OCI-LY1 (cell line): ENCODE results near the gene HAX1.
"Not testable (repeated sequence)": the region's sequence is repeated elsewhere in the genome, so short reads cannot be mapped to it uniquely, and the experiment has no call there.

Source experiments
- H2AFZ ChIP-seq: fragments of 200-600 bp; sonication (generic), shearing (Covaris generic); 2 replicates; pipeline ENCODE4 v1.6.0; 2014; ENCODE audit warnings: antibody characterized with exemption, mild to moderate bottlenecking, low read length
- H3F3A ChIP-seq: fragments of 200-600 bp; sonication (generic), shearing (Covaris generic); 2 replicates; pipeline ENCODE4 v1.6.0; 2014; ENCODE audit warnings: mild to moderate bottlenecking, antibody characterized with exemption, low read length, moderate library complexity; ENCODE audit not compliant: insufficient read depth
- H3K27ac ChIP-seq: fragments of 200-600 bp; sonication (generic); 2 replicates; pipeline ENCODE4 v1.5.1; 2014; ENCODE audit warnings: low read length, mixed run types, mild to moderate bottlenecking, low read depth; ENCODE audit not compliant: poor library complexity, severe bottlenecking
- H3K27me3 ChIP-seq: fragments of 200-600 bp; sonication (generic); 2 replicates; pipeline ENCODE4 v1.6.0; 2014; ENCODE audit warnings: antibody characterized with exemption, mild to moderate bottlenecking, low read length, moderate library complexity; ENCODE audit not compliant: insufficient read depth
- H3K36me3 ChIP-seq: fragments of 200-600 bp; sonication (generic); 2 replicates; pipeline ENCODE4 v1.6.1; 2014; ENCODE audit warnings: mild to moderate bottlenecking, antibody characterized with exemption, low read length, moderate library complexity, mixed read lengths; ENCODE audit not compliant: insufficient read depth
- H3K4me1 ChIP-seq: fragments of 200-600 bp; sonication (generic); 2 replicates; pipeline ENCODE4 v1.5.1; 2014; ENCODE audit warnings: mild to moderate bottlenecking, low read length, moderate library complexity; ENCODE audit not compliant: insufficient read depth, severe bottlenecking
- H3K4me2 ChIP-seq: fragments of 200-600 bp; sonication (generic), shearing (Covaris generic); 2 replicates; pipeline ENCODE4 v1.6.1; 2014; ENCODE audit warnings: low read length
- H3K4me3 ChIP-seq: fragments of 200-600 bp; sonication (generic); 2 replicates; pipeline ENCODE4 v1.5.1; 2014; ENCODE audit warnings: low read length, low read depth, mild to moderate bottlenecking, mixed read lengths; ENCODE audit not compliant: poor library complexity, severe bottlenecking
- H3K79me2 ChIP-seq: fragments of 200-600 bp; shearing (Covaris generic); 2 replicates; pipeline ENCODE4 v1.6.1; 2016; ENCODE audit warnings: mixed run types, low read length, mixed read lengths; ENCODE audit not compliant: insufficient read depth
- H3K9ac ChIP-seq: fragments of 200-600 bp; sonication (generic), shearing (Covaris generic); 2 replicates; pipeline ENCODE4 v1.6.1; 2014; ENCODE audit warnings: mild to moderate bottlenecking, low read length, mixed read lengths
- H3K9me2 ChIP-seq: fragments of 200-600 bp; sonication (generic), shearing (Covaris generic); 2 replicates; pipeline ENCODE4 v1.6.1; 2014; ENCODE audit warnings: low read depth, mild to moderate bottlenecking, low read length, mixed read lengths
- H3K9me3 ChIP-seq: fragments of 200-600 bp; shearing (Covaris generic); 2 replicates; pipeline ENCODE4 v1.6.1; 2014; ENCODE audit warnings: low read length, mixed read lengths
- H4K20me1 ChIP-seq: fragments of 200-600 bp; sonication (generic), shearing (Covaris generic); 2 replicates; pipeline ENCODE4 v1.6.0; 2016; ENCODE audit warnings: mild to moderate bottlenecking, low read length; ENCODE audit not compliant: insufficient read depth
- CTCF ChIP-seq: fragments of 200-600 bp; sonication (generic), shearing (Covaris generic); IDR thresholded peaks from 2 replicates; pipeline ENCODE4 v1.5.1; 2017; ENCODE audit warnings: mild to moderate bottlenecking, antibody characterized with exemption, low read length, moderate library complexity, mixed read lengths
- EZH2 ChIP-seq: fragments of 200-600 bp; sonication (generic), shearing (Covaris generic); IDR thresholded peaks from 2 replicates; pipeline ENCODE4 v1.8.0; 2017; ENCODE audit warnings: borderline replicate concordance, mixed run types, mild to moderate bottlenecking, antibody characterized with exemption, low read length, moderate library complexity, mixed read lengths

The HAX1 gene

GRCh38 chr1:154320882-154321608 is 48.6 kb downstream of the HAX1 start, which contains the start of gene AQP10:
AQP10 (plus strand) TSS chr1:154321093; CDS start chr1:154321156, 63 bp downstream.
- Histone ChIP-seq H3F3A (no peaks in the 10 kb centered on the region), H3K79me2 (no peaks in the 10 kb centered on the region), H3K4me2 (no peak within 1 kb of the TSS), H3K27ac (no peak within 1 kb of the TSS), H3K9me2 (no peaks in the 10 kb centered on the region), H2AFZ (no peak within 1 kb of the TSS), H3K4me3 (no peak within 1 kb of the TSS), H3K9me3 (peaks cover 8% of the 10 kb centered on the region; the same call in 1 of the 2 replicates), H3K36me3 (no peaks in the 10 kb centered on the region; the same call in 1 of the 2 replicates), H3K4me1 (peaks cover 5% of the 10 kb centered on the region), H3K9ac (no peak within 1 kb of the TSS), H3K27me3 (no peaks in the 10 kb centered on the region; the same call in 1 of the 2 replicates), H4K20me1 (no peaks in the 10 kb centered on the region)
- TF ChIP-seq EZH2 (no peak), CTCF (no peak)

- H3K4me2 ChIP-seq, H3K4me3 ChIP-seq, H3F3A ChIP-seq, H3K27me3 ChIP-seq, H2AFZ ChIP-seq, H3K9me2 ChIP-seq, H3K9ac ChIP-seq, H3K9me3 ChIP-seq, H4K20me1 ChIP-seq, H3K79me2 ChIP-seq, H3K27ac ChIP-seq, H3K36me3 ChIP-seq: not testable (repeated sequence)
- peaks cover 10% of the 10 kb centered on the region for H3K4me1 ChIP-seq
These were observed 49.1 kb downstream of the HAX1 start for GRCh38 chr1:154321609-154321934.

GRCh38 chr1:154323493-154323892 is 51.1 kb downstream of the HAX1 start:
- H3F3A ChIP-seq, result no peaks in the 10 kb centered on the region
- no peaks in the 10 kb centered on the region for H3K9me3 ChIP-seq
- no peak overlapping the region for H2AFZ ChIP-seq
- no peaks in the 10 kb centered on the region for H3K79me2 ChIP-seq
- H3K27ac ChIP-seq, result no peak overlapping the region
- H3K9ac ChIP-seq, result no peak overlapping the region
- H3K27me3 ChIP-seq, result no peaks in the 10 kb centered on the region; the same call in 1 of the 2 replicates
- peaks cover 20% of the 10 kb centered on the region for H3K4me1 ChIP-seq
- no peak overlapping the region for H3K4me3 ChIP-seq
- H3K36me3 ChIP-seq, result no peaks in the 10 kb centered on the region
- H3K9me2 ChIP-seq, result no peaks in the 10 kb centered on the region
- H3K4me2 ChIP-seq, result no peak overlapping the region
- H4K20me1 ChIP-seq, result no peaks in the 10 kb centered on the region
- TF ChIP-seq EZH2 (no peak), CTCF (no peak)

- TF ChIP-seq EZH2 (no peak), CTCF (no peak)
- Histone ChIP-seq H3K4me1 (peaks cover 24% of the 10 kb centered on the region), H3K27me3 (peaks cover 2% of the 10 kb centered on the region; the same call in 1 of the 2 replicates), H3K9me3 (no peaks in the 10 kb centered on the region), H4K20me1 (no peaks in the 10 kb centered on the region), H3K9ac (no peak overlapping the region), H3K36me3 (no peaks in the 10 kb centered on the region), H3K27ac (no peak overlapping the region), H2AFZ (no peak overlapping the region), H3F3A (no peaks in the 10 kb centered on the region), H3K79me2 (no peaks in the 10 kb centered on the region), H3K4me2 (peak overlapping the region; percentile 99), H3K4me3 (peak overlapping the region; percentile 91), H3K9me2 (no peaks in the 10 kb centered on the region)
These were observed 51.8 kb downstream of the HAX1 start for GRCh38 chr1:154324241-154324640.
